Tracheal epithelial cell (primary cell): ENCODE measurements around the gene ATP6V0C. TPM values are rescaled to one million over a fixed set of nuclear protein-coding genes. Genes with fewer than 3 reads are reported as not detected.

ENCODE experiments used
- total RNA-seq: library from RNA; depleted of rRNA; stranded (reverse); fragments of >200 nt; gene quantifications from 2 replicates; pipeline ENCODE4 v1.2.1, GENCODE V29; 2014

Gene ATP6V0C
- 6.3 and 8.5 TPM in 2 replicates for total RNA-seq

DNA sequence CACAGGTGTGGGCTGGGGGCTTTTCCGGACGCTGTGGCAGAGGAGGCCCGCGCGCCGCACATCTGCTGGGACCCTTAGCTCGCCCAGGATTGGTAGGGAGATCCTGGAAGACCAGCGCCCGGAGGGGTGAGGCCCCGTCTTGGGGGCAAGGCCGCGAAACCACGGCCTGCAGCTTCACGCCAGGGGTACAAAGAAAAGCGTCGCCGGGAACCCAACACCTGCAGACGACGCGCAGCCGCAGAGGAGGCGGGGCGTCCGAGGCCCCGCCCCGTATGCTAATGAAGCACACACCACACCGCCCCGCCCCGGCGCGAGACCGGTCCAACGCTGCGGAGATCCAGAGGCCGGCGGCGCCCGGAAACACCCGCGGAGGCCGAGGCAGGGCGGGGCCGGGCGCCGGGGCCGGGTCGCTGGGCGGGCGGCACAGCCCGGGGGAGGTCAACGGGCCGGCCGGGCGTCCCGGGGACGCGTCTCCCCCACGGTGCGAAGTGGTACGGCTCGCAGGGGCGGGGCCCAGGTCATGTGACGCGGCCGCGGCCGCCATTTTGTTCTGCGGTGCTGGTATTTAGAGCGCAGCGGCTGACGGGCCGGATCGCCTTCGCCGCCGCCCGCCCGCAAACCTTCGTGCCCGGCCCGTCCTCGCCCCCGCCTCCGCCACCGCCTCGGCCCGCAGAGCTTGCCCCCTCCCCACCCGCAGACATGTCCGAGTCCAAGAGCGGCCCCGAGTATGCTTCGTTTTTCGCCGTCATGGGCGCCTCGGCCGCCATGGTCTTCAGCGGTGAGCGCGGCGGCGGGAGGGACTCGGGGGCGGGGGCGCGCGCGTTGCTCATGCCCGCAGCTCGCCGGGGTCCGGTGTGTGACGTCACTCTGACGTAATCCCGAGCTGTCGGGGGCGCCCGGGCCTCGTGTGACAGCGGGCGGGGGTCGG is at the start of gene ATP6V0C:
Gene ATP6V0C (plus strand): TSS at position 548 of the 928 bp plus-strand sequence. CDS start 152 bp downstream, at position 700.

GRCh38 chr16:2471016-2471652 is 42.6 kb upstream of the ATP6V0C start, which contains the start of gene NTN3:
TSS of gene NTN3 (plus strand) at chr16:2471297. CDS start at chr16:2471702, 405 bp downstream.

GRCh38 chr16:2474877-2475412 is 38.8 kb upstream of the ATP6V0C start, which contains the start of gene TBC1D24:
TSS of gene TBC1D24 (plus strand) at chr16:2475127. CDS start at chr16:2496149, 21,022 bp downstream.

DNA sequence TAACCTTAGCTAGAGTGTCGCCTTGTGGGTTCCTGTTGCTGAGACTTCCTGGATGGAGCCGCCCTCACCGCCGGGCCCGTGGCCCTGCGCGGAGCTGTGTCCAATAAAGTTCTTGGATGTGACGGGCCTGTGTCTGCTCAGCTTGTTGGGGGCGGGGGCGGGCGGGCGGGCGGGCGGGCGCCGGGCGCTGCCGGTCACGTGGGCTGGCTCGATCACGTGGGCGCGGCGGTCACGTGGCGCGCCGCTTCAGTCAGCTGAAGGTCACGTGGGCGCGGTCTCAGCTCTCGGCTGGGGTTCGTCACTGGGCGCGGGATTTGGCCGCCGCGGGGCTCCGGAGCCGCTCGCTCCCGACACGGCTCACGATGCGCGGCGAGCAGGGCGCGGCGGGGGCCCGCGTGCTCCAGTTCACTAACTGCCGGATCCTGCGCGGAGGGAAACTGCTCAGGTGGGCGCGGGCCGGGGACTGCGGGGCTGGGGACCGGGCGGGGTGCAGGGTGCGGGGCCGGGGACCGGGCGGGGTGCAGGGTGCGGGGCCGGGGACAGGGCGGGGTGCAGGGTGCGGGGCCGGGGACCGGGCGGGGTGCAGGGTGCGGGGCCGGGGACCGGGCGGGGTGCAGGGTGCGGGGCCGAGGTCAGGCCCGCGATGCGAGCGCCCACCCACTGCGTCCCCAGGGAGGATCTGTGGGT is 6.5 kb downstream of the ATP6V0C start, which contains the start of gene AMDHD2:
Gene AMDHD2 (plus strand): TSS at position 275 of the 687 bp plus-strand sequence. CDS start 88 bp downstream, at position 363.

DNA sequence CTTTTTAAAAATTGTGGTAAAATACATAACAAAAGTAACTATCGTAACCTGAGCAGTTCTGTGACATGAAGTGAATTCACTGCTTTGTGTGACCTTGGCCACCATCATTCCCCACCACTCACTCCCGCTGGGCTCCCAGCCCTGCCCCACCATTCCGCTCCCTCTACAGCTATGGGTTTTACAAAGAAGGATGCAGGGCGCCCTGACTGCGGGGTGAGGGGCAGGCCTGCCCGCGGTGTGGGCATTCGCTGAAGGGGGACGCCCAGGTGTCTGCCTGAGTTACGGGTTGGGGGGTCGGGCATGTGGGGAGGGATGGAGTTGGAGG is 17.6 kb downstream of the ATP6V0C start, which contains the start of gene CEMP1:
Gene CEMP1 (minus strand): TSS at position 38 of the 325 bp plus-strand sequence. CDS start 335 bp downstream, outside the sequence.

GRCh38 chr16:2537451-2538379 is 24.0 kb downstream of the ATP6V0C start, which contains the start of gene PDPK1:
TSS of gene PDPK1 (plus strand) at chr16:2538021. CDS start at chr16:2538113, 92 bp downstream.

Other genes with a start within 250 kb of the ATP6V0C start
- 79.5 and 80.2 TPM in 2 replicates for gene RNPS1, start 245.8 kb upstream of the ATP6V0C start, total RNA-seq
- gene ABCA3, start 173.2 kb upstream of the ATP6V0C start, total RNA-seq = 0.43 and 3.9 TPM in 2 replicates
- 3.0 and 7.2 TPM in 2 replicates for gene CCNF, start 84.5 kb upstream of the ATP6V0C start, total RNA-seq
- gene TEDC2, start 53.8 kb upstream of the ATP6V0C start, total RNA-seq = 0.85 and 1.7 TPM in 2 replicates
- gene NTN3, start 42.7 kb upstream of the ATP6V0C start, total RNA-seq = 0.24 TPM in 1 of 2 replicates, not detected in the other
- gene TBC1D24, start 38.8 kb upstream of the ATP6V0C start, total RNA-seq = 5.5 TPM in 2 replicates
- 17.9 and 28.2 TPM in 2 replicates for gene AMDHD2, start 6.4 kb downstream of the ATP6V0C start, total RNA-seq
- gene CEMP1, start 17.5 kb downstream of the ATP6V0C start, total RNA-seq = 1.3 TPM in 1 of 2 replicates, not detected in the other
- gene PDPK1, start 24.1 kb downstream of the ATP6V0C start, total RNA-seq = 22.2 and 24.1 TPM in 2 replicates
- gene KCTD5, start 168.6 kb downstream of the ATP6V0C start, total RNA-seq = 27.5 and 37.8 TPM in 2 replicates
- under 0.01 and 0.96 TPM in 2 replicates for gene PRSS27, start 206.3 kb downstream of the ATP6V0C start, total RNA-seq
- 36.4 and 60.5 TPM in 2 replicates for gene SRRM2, start 238.7 kb downstream of the ATP6V0C start, total RNA-seq